HL-60 (cell line): ENCODE measurements around the gene RILPL2.

Experiments
- DNase-seq, 2 experiments: peaks; one replicate each; pipeline ENCODE4 v3.0.0-alpha.2; 2010 to 2020; ENCODE audit warnings: low read depth in 1 of 2, low spot score in 1 of 2
- H3K27ac ChIP-seq: fragments of 250-450 bp; sonication (Bioruptor Pico); replicated peaks from 2 replicates; pipeline ENCODE4 v1.5.1; 2020; ENCODE audit warnings: mild to moderate bottlenecking, moderate library complexity
- H3K27me3 ChIP-seq: fragments of 250-450 bp; sonication (Bioruptor Pico); 2 replicates; pipeline ENCODE4 v1.5.1; 2021; ENCODE audit warnings: mild to moderate bottlenecking, moderate library complexity; ENCODE audit not compliant: insufficient read depth, poor library complexity, severe bottlenecking
- H3K4me3 ChIP-seq: replicated peaks from 2 replicates; pipeline ENCODE4 v1.5.1; 2011; ENCODE audit warnings: mild to moderate bottlenecking, control low read depth, low read length; ENCODE audit not compliant: insufficient read depth
- CTCF ChIP-seq: IDR thresholded peaks from one replicate; pipeline ENCODE4 v1.5.1; 2011; ENCODE audit warnings: low read length, control low read depth, inconsistent platforms; ENCODE audit not compliant: insufficient read depth
- GABPA ChIP-seq: IDR thresholded peaks from 2 replicates; pipeline ENCODE4 v1.6.1; 2012; ENCODE audit warnings: low read depth
- POLR2AphosphoS5 ChIP-seq: IDR thresholded peaks from 2 replicates; pipeline ENCODE4 v1.6.1; 2012; ENCODE audit warnings: low read depth
- REST ChIP-seq: IDR thresholded peaks from 2 replicates; pipeline ENCODE4 v1.6.1; 2012; ENCODE audit warnings: low read depth; ENCODE audit not compliant: insufficient replicate concordance
- SPI1 ChIP-seq: IDR thresholded peaks from 2 replicates; pipeline ENCODE4 v1.6.1; 2012; ENCODE audit warnings: low read depth, mild to moderate bottlenecking, borderline replicate concordance

RILPL2 gene

GRCh38 chr12:123391546-123392343, 44.7 kb downstream of the RILPL2 start:
- DNase-seq, result no peak
- no peak overlapping the region for H3K4me3 ChIP-seq
- TF ChIP-seq SPI1 (no peak), REST (no peak)
- H3K27ac ChIP-seq, result peak overlapping the region; percentile 73; the same call in 1 of the 2 replicates
- H3K27me3 ChIP-seq, result no peaks in the 10 kb centered on the region

GRCh38 chr12:123390498-123391426, 45.7 kb downstream of the RILPL2 start:
- TF ChIP-seq GABPA (no peak), SPI1 (peak; percentile 73; the same call in 1 of the 2 replicates), POLR2AphosphoS5 (no peak), REST (no peak)
- Histone ChIP-seq H3K4me3 (peak overlapping the region; percentile 64), H3K27ac (peak overlapping the region; percentile 73), H3K27me3 (no peaks in the 10 kb centered on the region)
- DNase-seq, result peak in 1 of 2 experiments; percentile 77

- no peaks in the 10 kb centered on the region for H3K27me3 ChIP-seq
- peak overlapping the region; percentile 73 for H3K27ac ChIP-seq
- peak overlapping the region; percentile 64 for H3K4me3 ChIP-seq
- TF ChIP-seq POLR2AphosphoS5 (no peak), CTCF (no peak), GABPA (no peak), SPI1 (no peak), REST (no peak)
- peak in 1 of 2 experiments; percentile 17 for DNase-seq
Measured at GRCh38 chr12:123389560-123390351, 46.7 kb downstream of the RILPL2 start.
